Endothelial cell of umbilical vein (primary cell): Measurements from ENCODE around the gene POU3F1. TPM values are rescaled to one million over a fixed set of nuclear protein-coding genes. Genes with fewer than 3 reads are reported as not detected.

Source experiments
- BruUV-seq: library from RNA; stranded (reverse); fragments of 400-500 nt; replicated peaks from 2 replicates; lab custom pipeline; 2021; lab: Mats Ljungman, UMichigan
- CTCF ChIA-PET: fragments of 300-600, 350-600 bp; sonication (Branson Sonifier 250); formaldehyde crosslinking; loops from one replicate; lab custom pipeline; 2021; ENCODE audit warnings: antibody characterized with exemption, inconsistent platforms; lab: Charles Lee
- POLR2A ChIA-PET: fragments of 300-600, 350-600 bp; sonication (Branson Sonifier 250); formaldehyde crosslinking; loops from one replicate; lab custom pipeline; 2021; ENCODE audit warnings: antibody characterized with exemption, inconsistent platforms; lab: Charles Lee
- DNase-seq: peaks from one replicate; pipeline ENCODE4 v3.0.0-alpha.2; 2011; ENCODE audit warnings: low read depth, low spot score
- FAIRE-seq: peaks from 2 replicates; lab custom pipeline; 2011; peaks lifted over from hg19 to GRCh38; lab: Jason Lieb, UNC
- H2AFZ ChIP-seq: 2 replicates; pipeline ENCODE4 v1.6.0; 2012; ENCODE audit warnings: low read depth, low read length, control low read depth, inconsistent platforms
- H3K27ac ChIP-seq: 2 replicates; pipeline ENCODE4 v1.5.1; 2011; ENCODE audit warnings: low read depth, mild to moderate bottlenecking, control low read depth, low read length, moderate library complexity; ENCODE audit not compliant: insufficient read depth
- H3K27me3 ChIP-seq, 2 experiments: 2 replicates each; pipeline versions ENCODE4 v1.6.0 to v1.6.1; 2011; ENCODE audit warnings: low read length in 2 of 2, mixed read lengths in 1 of 2; ENCODE audit not compliant: control insufficient read depth in 2 of 2, insufficient read depth in 2 of 2
- H3K36me3 ChIP-seq, 2 experiments: 2 replicates in 1 of 2; 3 replicates in 1 of 2; pipeline ENCODE4 v1.5.1; 2011; ENCODE audit warnings: low read length in 2 of 2, mild to moderate bottlenecking in 1 of 2, moderate library complexity in 1 of 2; ENCODE audit not compliant: control insufficient read depth in 2 of 2, insufficient read depth in 2 of 2; ENCODE audit errors: extremely low read depth in 1 of 2
- H3K4me1 ChIP-seq: 3 replicates; pipeline ENCODE4 v1.5.1; 2011; ENCODE audit warnings: mild to moderate bottlenecking, low read length; ENCODE audit not compliant: control insufficient read depth, insufficient read depth; ENCODE audit errors: extremely low read depth
- H3K4me2 ChIP-seq: 2 replicates; pipeline ENCODE4 v1.6.1; 2011; ENCODE audit warnings: low read length, control low read depth, mixed read lengths; ENCODE audit not compliant: insufficient read depth
- H3K4me3 ChIP-seq, 3 experiments: fragments of 200-600 bp in 1 of 3; sonication (generic), shearing (Covaris generic) in 1 of 3; replicated peaks in 1 of 3; 2 replicates each; pipeline ENCODE4 v1.5.1; 2011 to 2016; ENCODE audit warnings: control low read depth in 3 of 3, low read length in 3 of 3, mild to moderate bottlenecking in 2 of 3, inconsistent platforms in 1 of 3, low read depth in 1 of 3, moderate library complexity in 1 of 3; ENCODE audit not compliant: insufficient read depth in 1 of 3
- H3K79me2 ChIP-seq: 2 replicates; pipeline ENCODE4 v1.6.0; 2012; ENCODE audit warnings: low read length, inconsistent platforms; ENCODE audit not compliant: control insufficient read depth, insufficient read depth
- H3K9ac ChIP-seq: replicated peaks from 2 replicates; pipeline ENCODE3; 2011; ENCODE audit warnings: low read length, control low read depth; ENCODE audit not compliant: insufficient read depth; ENCODE audit errors: extremely low read depth
- H3K9me1 ChIP-seq: replicated peaks from 3 replicates; pipeline ENCODE4 v1.6.0; 2011; ENCODE audit warnings: mild to moderate bottlenecking, low read length; ENCODE audit not compliant: control insufficient read depth, insufficient read depth; ENCODE audit errors: extremely low read depth
- H3K9me3 ChIP-seq: replicated peaks from 2 replicates; pipeline ENCODE4 v1.5.1; 2012; ENCODE audit warnings: low read length, inconsistent platforms; ENCODE audit not compliant: control insufficient read depth, insufficient read depth
- H4K20me1 ChIP-seq: replicated peaks from 2 replicates; pipeline ENCODE3; 2011; ENCODE audit warnings: mild to moderate bottlenecking, low read length; ENCODE audit not compliant: control insufficient read depth, insufficient read depth; ENCODE audit errors: extremely low read depth
- CTCF ChIP-seq, 2 donors: IDR thresholded peaks; 1 replicate in 1 of 2; 2 replicates in 1 of 2; pipeline ENCODE4 v1.5.1; 2011; ENCODE audit warnings: low read length in 2 of 2, mild to moderate bottlenecking in 2 of 2, moderate library complexity in 2 of 2, control low read depth in 1 of 2, inconsistent platforms in 1 of 2, low read depth in 1 of 2; ENCODE audit not compliant: insufficient read depth in 1 of 2; ENCODE audit errors: extremely low read depth in 1 of 2
- EZH2 ChIP-seq: IDR thresholded peaks from 2 replicates; pipeline ENCODE4 v1.6.1; 2012; ENCODE audit warnings: borderline replicate concordance, low read depth, mild to moderate bottlenecking, moderate library complexity, low read length, inconsistent platforms; ENCODE audit not compliant: severe bottlenecking
- FOS ChIP-seq: IDR thresholded peaks from 2 replicates; pipeline ENCODE4 v1.6.1; 2011; ENCODE audit warnings: mild to moderate bottlenecking, low read length, moderate library complexity, borderline replicate concordance; ENCODE audit not compliant: insufficient read depth
- GATA2 ChIP-seq: IDR thresholded peaks from 2 replicates; pipeline ENCODE4 v1.7.0; 2011; ENCODE audit warnings: low read depth, mild to moderate bottlenecking, moderate library complexity, mixed read lengths, low read length; ENCODE audit not compliant: insufficient read length, insufficient read depth
- JUN ChIP-seq: IDR thresholded peaks from 2 replicates; pipeline ENCODE4 v1.6.1; 2011; ENCODE audit warnings: borderline replicate concordance, low read depth; ENCODE audit not compliant: insufficient read length, insufficient read depth
- MAX ChIP-seq: IDR thresholded peaks from 2 replicates; pipeline ENCODE4 v1.6.1; 2011; ENCODE audit not compliant: insufficient read depth, insufficient read length
- MYC ChIP-seq: IDR thresholded peaks from one replicate; pipeline ENCODE4 v1.6.1; 2011; ENCODE audit warnings: mild to moderate bottlenecking, low read depth, low read length
- POLR2A ChIP-seq: IDR thresholded peaks from 2 replicates; pipeline ENCODE4 v1.6.1; 2012; ENCODE audit warnings: low read depth, mild to moderate bottlenecking, control low read depth, low read length
- POLR2AphosphoS5 ChIP-seq: IDR thresholded peaks from 2 replicates; pipeline ENCODE4 v1.6.1; 2012; ENCODE audit warnings: low read depth, mild to moderate bottlenecking, control low read depth, low read length, moderate library complexity; ENCODE audit not compliant: insufficient read depth
- dilution Hi-C: fragments of 300-500 bp; cut with MboI; formaldehyde crosslinking; loops from one replicate; pipeline ENCODE4 v1.15.0; 2019; ENCODE audit warnings: low sequenced_read_pairs; ENCODE audit not compliant: extremely low pct_ligation_motif_present
- intact Hi-C: fragments of 100-400 bp; cut with micrococcal nuclease; formaldehyde crosslinking; loops from one replicate; pipeline ENCODE4 v1.10.0; 2022
- polyA plus RNA-seq, 4 experiments: library from polyadenylated mRNA; depleted of rRNA in 3 of 4; stranded (reverse) in 3 of 4; unstranded in 1 of 4; fragments of >200 nt; gene quantifications; 2 replicates each; pipeline versions ENCODE4 v1.2.1 to v1.2.3, GENCODE V29; 2011 to 2012; ENCODE audit warnings: missing spikeins in 1 of 4
- total RNA-seq: library from RNA; stranded (reverse); gene quantifications from 2 replicates; pipeline ENCODE4 v1.2.3, GENCODE V29; 2021

POU3F1 gene
- total and polyA plus RNA-seq, 2 donors (not counting 3 experiments of a cell fraction or from before 2014, with no cell fraction given) = not detected

GRCh38 chr1:38039331-38040088 lies 7.1 kb downstream of the POU3F1 start:
- CTCF ChIA-PET = interaction anchor here (1.2 to 3.4 kb wide), 4 partner anchors 12 to 795 kb away, joined by 4 to 20 read pairs (median 10); no protein-coding TSS in a partner anchor
- no peak for FAIRE-seq
- Histone ChIP-seq H3K27ac (no peak overlapping the region), H3K4me1 (peaks cover under 1% of the 10 kb centered on the region), H3K36me3 (no peaks in the 10 kb centered on the region), H2AFZ (no peak overlapping the region), H3K9ac (no peak overlapping the region), H3K9me3 (no peaks in the 10 kb centered on the region), H3K27me3 (peaks cover 34 to 39% of the 10 kb centered on the region in 2 experiments), H3K9me1 (no peaks in the 10 kb centered on the region), H4K20me1 (no peaks in the 10 kb centered on the region), H3K79me2 (no peaks in the 10 kb centered on the region), H3K4me2 (no peak overlapping the region), H3K4me3 (no peak overlapping the region)
- dilution Hi-C loops (no loop called here), intact Hi-C loops (no loop called here)
- no peak for DNase-seq
- TF ChIP-seq CTCF (IDR thresholded peaks at IDR 0.05; ENCODE audit: extremely low read depth in 1 of 2, insufficient read depth in 1 of 2, low read depth in 1 of 2, low read length in 2 of 2) (no peak), MAX (no peak), GATA2 (no peak), POLR2A (no peak), JUN (no peak), FOS (no peak), EZH2 (no peak), MYC (no peak), POLR2AphosphoS5 (no peak)
- BruUV-seq = no TSS peak
- POLR2A ChIA-PET = no interaction called here
